Type B pancreatic cell (in vitro differentiated cells): ENCODE results near the gene PPP1R3E. TPM values are rescaled to one million over a fixed set of nuclear protein-coding genes. Genes with fewer than 3 reads are reported as not detected.

Source experiments
- DNase-seq: peaks from one replicate; pipeline ENCODE4 v3.0.0; 2021; ENCODE audit warnings: mixed read lengths; ENCODE audit not compliant: unreplicated experiment; ENCODE audit errors: extremely low spot score
- H3K27ac Mint-ChIP-seq: 2 replicates; pipeline ENCODE4 v1.8.0; 2021; ENCODE audit warnings: mild to moderate bottlenecking, mixed read lengths
- H3K27me3 Mint-ChIP-seq: 2 replicates; pipeline ENCODE4 v1.8.0; 2021; ENCODE audit warnings: mixed read lengths
- H3K36me3 Mint-ChIP-seq: 2 replicates; pipeline ENCODE4 v1.8.0; 2021; ENCODE audit warnings: mixed read lengths
- H3K4me1 Mint-ChIP-seq: one replicate; pipeline ENCODE4 v1.8.0; 2021; ENCODE audit warnings: mixed read lengths; ENCODE audit not compliant: unreplicated experiment
- H3K4me3 Mint-ChIP-seq: 2 replicates; pipeline ENCODE4 v1.8.0; 2021; ENCODE audit warnings: mild to moderate bottlenecking, mixed read lengths
- H3K9me3 Mint-ChIP-seq: 2 replicates; pipeline ENCODE4 v1.8.0; 2021; ENCODE audit warnings: mixed read lengths
- CTCF ChIP-seq: fragments of 200-600 bp; sonication (generic); conservative IDR thresholded peaks from 2 replicates; pipeline ENCODE4 v1.5.0; 2021; ENCODE audit warnings: antibody characterized with exemption, mild to moderate bottlenecking
- total RNA-seq: library from RNA; stranded (reverse); gene quantifications from 2 replicates; pipeline ENCODE4 v1.2.1, GENCODE V29; 2021; ENCODE audit warnings: low replicate concordance

Gene PPP1R3E
- total RNA-seq, 1 donor from 2014 or later, result 16.7 TPM

DNA sequence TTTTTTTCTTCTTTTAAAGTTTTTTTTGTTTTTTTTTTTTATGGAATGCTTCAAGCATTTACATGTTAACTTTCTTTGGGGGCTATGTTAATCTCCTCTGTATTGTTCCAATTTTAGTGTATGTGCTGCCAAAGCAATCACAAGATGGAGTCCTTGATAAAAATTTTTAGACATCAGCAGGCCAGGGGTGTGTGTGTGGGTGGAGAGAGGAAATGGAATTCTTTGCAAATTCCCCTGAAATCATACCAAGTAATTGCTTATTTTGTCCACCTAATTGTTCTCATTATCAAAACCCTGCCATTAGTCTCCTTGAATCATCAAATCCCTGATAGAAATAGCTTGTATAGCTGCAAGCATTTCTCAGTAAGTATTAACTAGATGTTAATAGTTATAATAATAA lies 43.2 kb downstream of the PPP1R3E start:
- H3K4me1 Mint-ChIP-seq, result no peaks in the 10 kb centered on the region
- DNase-seq, result no peak
- TF ChIP-seq CTCF, result no peak
- H3K27me3 Mint-ChIP-seq, result peaks cover 26% of the 10 kb centered on the region
- no peak overlapping the region for H3K27ac Mint-ChIP-seq
- H3K9me3 Mint-ChIP-seq, result no peaks in the 10 kb centered on the region
- no peak overlapping the region for H3K4me3 Mint-ChIP-seq
- H3K36me3 Mint-ChIP-seq, result no peaks in the 10 kb centered on the region

DNA sequence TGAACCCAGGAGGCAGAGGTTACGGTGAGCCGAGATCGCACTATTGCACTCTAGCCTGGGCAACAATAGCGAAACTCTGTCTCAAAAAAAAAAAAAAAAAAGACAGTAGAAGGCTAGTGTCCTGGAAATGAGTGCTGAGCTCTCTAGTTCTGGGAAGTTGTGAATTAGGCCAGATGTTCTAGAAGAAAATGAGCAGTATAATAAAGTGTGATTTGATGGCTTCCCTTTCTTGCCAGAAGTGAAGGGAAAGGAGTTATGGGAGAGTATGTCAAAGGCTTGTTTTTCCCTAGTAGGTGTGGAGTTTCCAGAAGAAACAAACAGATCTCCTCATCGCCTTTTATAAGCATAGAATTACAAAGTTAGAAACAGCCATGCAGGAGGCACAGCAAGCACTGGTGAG lies 44.4 kb downstream of the PPP1R3E start:
- TF ChIP-seq CTCF, result no peak
- Mint-ChIP-seq H3K27ac (no peak overlapping the region), H3K9me3 (no peaks in the 10 kb centered on the region)

DNA sequence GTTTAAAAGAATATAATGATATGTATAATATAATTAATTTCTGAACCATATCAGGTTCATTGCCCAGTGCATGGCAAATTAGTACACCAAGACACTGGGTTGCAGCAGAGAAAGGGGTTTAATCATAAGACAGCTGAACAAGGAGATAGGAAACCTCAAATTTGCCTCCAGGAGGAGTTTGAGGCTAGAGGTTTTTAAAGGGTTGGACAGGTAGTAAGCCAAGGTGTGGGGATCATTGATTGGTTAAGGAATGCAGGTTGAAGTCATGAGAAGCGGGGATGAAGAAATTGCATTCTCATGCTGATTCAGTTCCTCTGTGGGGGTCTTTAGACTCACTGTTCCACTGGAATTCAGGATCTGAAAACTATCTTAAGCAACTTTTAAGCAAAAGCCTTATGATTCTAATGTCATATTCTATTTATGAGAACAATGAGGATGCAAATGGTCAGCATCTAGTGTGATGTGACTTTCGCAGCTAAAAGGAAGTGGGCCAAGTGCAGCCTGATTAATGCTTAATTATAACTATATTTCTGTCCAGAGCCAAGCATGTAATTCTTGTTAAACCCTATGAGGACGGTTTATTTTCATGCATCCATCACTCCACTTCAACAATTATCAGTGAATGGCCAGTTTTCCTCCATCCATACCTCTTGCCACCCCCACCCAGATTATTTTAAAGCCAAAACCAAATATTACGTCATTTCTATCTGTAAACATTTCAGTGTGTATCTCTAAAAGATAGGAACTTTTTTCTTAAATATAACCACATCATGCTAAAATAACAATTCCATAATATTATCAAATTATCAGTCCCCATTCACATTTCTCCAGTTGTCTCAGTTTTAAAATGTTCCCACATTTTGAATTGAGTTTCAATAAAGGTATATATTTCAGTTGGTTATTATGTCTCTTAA lies 50.0 kb downstream of the PPP1R3E start:
- TF ChIP-seq CTCF, result no peak
- Mint-ChIP-seq H3K36me3 (no peaks in the 10 kb centered on the region), H3K9me3 (no peaks in the 10 kb centered on the region), H3K4me1 (no peaks in the 10 kb centered on the region), H3K27ac (no peak overlapping the region), H3K4me3 (no peak overlapping the region), H3K27me3 (peaks cover 20% of the 10 kb centered on the region)
- no peak for DNase-seq

More for the DNA sequence above, 44.4 kb downstream of the PPP1R3E start:
- no peak overlapping the region for H3K4me3 Mint-ChIP-seq
- DNase-seq, result no peak
- H3K27me3 Mint-ChIP-seq, result peaks cover 22% of the 10 kb centered on the region
- no peaks in the 10 kb centered on the region for H3K36me3 Mint-ChIP-seq
- H3K4me1 Mint-ChIP-seq, result no peaks in the 10 kb centered on the region

GRCh38 chr14:23252006-23252405 lies 50.7 kb downstream of the PPP1R3E start:
- no peaks in the 10 kb centered on the region for H3K36me3 Mint-ChIP-seq
- TF ChIP-seq CTCF, result no peak
- no peak for DNase-seq
- H3K27ac Mint-ChIP-seq, result no peak overlapping the region
- H3K9me3 Mint-ChIP-seq, result no peaks in the 10 kb centered on the region
- H3K27me3 Mint-ChIP-seq, result peaks cover 20% of the 10 kb centered on the region
- no peaks in the 10 kb centered on the region for H3K4me1 Mint-ChIP-seq
- H3K4me3 Mint-ChIP-seq, result no peak overlapping the region

GRCh38 chr14:23249824-23250223 lies 52.8 kb downstream of the PPP1R3E start:
- TF ChIP-seq CTCF, result no peak
- no peaks in the 10 kb centered on the region for H3K4me1 Mint-ChIP-seq
- no peaks in the 10 kb centered on the region for H3K36me3 Mint-ChIP-seq
- peaks cover 20% of the 10 kb centered on the region for H3K27me3 Mint-ChIP-seq
- H3K4me3 Mint-ChIP-seq, result no peak overlapping the region
- no peak for DNase-seq
- no peaks in the 10 kb centered on the region for H3K9me3 Mint-ChIP-seq
- H3K27ac Mint-ChIP-seq, result no peak overlapping the region
